ENCODE data around the gene TRIOBP. TPM values are rescaled to one million over a fixed set of nuclear protein-coding genes. Genes with fewer than 3 reads are reported as not detected.

TRIOBP gene
- total RNA-seq, 2 experiments from 2014 or later: 41.4 to 44.4 TPM

- H3K4me3 Mint-ChIP-seq: no peak overlapping the region
- H3K27ac Mint-ChIP-seq: no peak overlapping the region
- H3K9me3 Mint-ChIP-seq: no peaks in the 10 kb centered on the region
- DNase-seq (no peak), ATAC-seq (ENCODE audit: low read depth) (no peak)
- no peaks in the 10 kb centered on the region for H3K27me3 Mint-ChIP-seq
- H3K36me3 Mint-ChIP-seq: no peaks in the 10 kb centered on the region
- POLR2A ChIA-PET: no interaction called here
- H3K4me1 Mint-ChIP-seq: no peaks in the 10 kb centered on the region
These were observed 77.9 kb downstream of the TRIOBP start for GRCh38 chr22:37774728-37775127.

- H3K4me1 Mint-ChIP-seq: no peaks in the 10 kb centered on the region
- ATAC-seq (ENCODE audit: low read depth): no peak
These were observed 79.2 kb downstream of the TRIOBP start for GRCh38 chr22:37775785-37776638.

GRCh38 chr22:37776639-37777005 is 79.8 kb downstream of the TRIOBP start:
- Mint-ChIP-seq H3K36me3 (no peaks in the 10 kb centered on the region), H3K9me3 (no peaks in the 10 kb centered on the region), H3K4me3 (no peak overlapping the region), H3K4me1 (no peaks in the 10 kb centered on the region), H3K27ac (no peak overlapping the region), H3K27me3 (no peaks in the 10 kb centered on the region)
- POLR2A ChIA-PET: interaction anchor here (0.8 kb wide), 1 partner anchor 31 kb away, joined by 4 read pairs; no protein-coding TSS in a partner anchor
- DNase-seq (no peak), ATAC-seq (ENCODE audit: low read depth) (no peak)

More at GRCh38 chr22:37775785-37776638, 79.2 kb downstream of the TRIOBP start:
- Mint-ChIP-seq H3K36me3 (no peaks in the 10 kb centered on the region), H3K4me3 (no peak overlapping the region), H3K27me3 (no peaks in the 10 kb centered on the region), H3K27ac (no peak overlapping the region), H3K9me3 (no peaks in the 10 kb centered on the region)
- DNase-seq: no peak
- POLR2A ChIA-PET: interaction anchor here (0.8 kb wide), 1 partner anchor 31 kb away, joined by 4 read pairs; no protein-coding TSS in a partner anchor

GRCh38 chr22:37777122-37777687 is 80.4 kb downstream of the TRIOBP start:
- POLR2A ChIA-PET: interaction anchor here (0.8 kb wide), 1 partner anchor 30 kb away, joined by 4 read pairs; no protein-coding TSS in a partner anchor

GRCh38 chr22:37778370-37779009 is 81.6 kb downstream of the TRIOBP start:
- Mint-ChIP-seq H3K27ac (no peak overlapping the region), H3K4me1 (no peaks in the 10 kb centered on the region), H3K27me3 (no peaks in the 10 kb centered on the region), H3K9me3 (no peaks in the 10 kb centered on the region), H3K4me3 (no peak overlapping the region), H3K36me3 (no peaks in the 10 kb centered on the region)
- DNase-seq (no peak), ATAC-seq (ENCODE audit: low read depth) (no peak)
- POLR2A ChIA-PET: no interaction called here

More at GRCh38 chr22:37777122-37777687, 80.4 kb downstream of the TRIOBP start:
- no peaks in the 10 kb centered on the region for H3K36me3 Mint-ChIP-seq
- H3K4me3 Mint-ChIP-seq: no peak overlapping the region
- DNase-seq: no peak
- H3K27ac Mint-ChIP-seq: no peak overlapping the region
- H3K27me3 Mint-ChIP-seq: no peaks in the 10 kb centered on the region
- H3K4me1 Mint-ChIP-seq: no peaks in the 10 kb centered on the region
- no peak for ATAC-seq (ENCODE audit: low read depth)
- H3K9me3 Mint-ChIP-seq: no peaks in the 10 kb centered on the region

GRCh38 chr22:37781434-37782059 is 84.7 kb downstream of the TRIOBP start:
- ATAC-seq (ENCODE audit: low read depth): no peak
- no peak for DNase-seq
- POLR2A ChIA-PET: no interaction called here
- no peaks in the 10 kb centered on the region for H3K36me3 Mint-ChIP-seq
- H3K4me1 Mint-ChIP-seq: no peaks in the 10 kb centered on the region
- H3K27ac Mint-ChIP-seq: no peak overlapping the region
- H3K9me3 Mint-ChIP-seq: no peaks in the 10 kb centered on the region
- H3K4me3 Mint-ChIP-seq: no peak overlapping the region
- peaks cover 2% of the 10 kb centered on the region for H3K27me3 Mint-ChIP-seq

GRCh38 chr22:37782340-37783168 is 85.7 kb downstream of the TRIOBP start:
- DNase-seq (no peak), ATAC-seq (ENCODE audit: low read depth) (no peak)
- Mint-ChIP-seq H3K4me3 (no peak overlapping the region), H3K9me3 (no peaks in the 10 kb centered on the region), H3K36me3 (no peaks in the 10 kb centered on the region), H3K4me1 (no peaks in the 10 kb centered on the region), H3K27me3 (peaks cover 2% of the 10 kb centered on the region), H3K27ac (no peak overlapping the region)
- POLR2A ChIA-PET: no interaction called here

- no peaks in the 10 kb centered on the region for H3K36me3 Mint-ChIP-seq
- H3K4me1 Mint-ChIP-seq: no peaks in the 10 kb centered on the region
- H3K27ac Mint-ChIP-seq: no peak overlapping the region
- peaks cover 2% of the 10 kb centered on the region for H3K27me3 Mint-ChIP-seq
- POLR2A ChIA-PET: no interaction called here
- ATAC-seq (ENCODE audit: low read depth) (no peak), DNase-seq (no peak)
- no peak overlapping the region for H3K4me3 Mint-ChIP-seq
- H3K9me3 Mint-ChIP-seq: no peaks in the 10 kb centered on the region
These were observed 88.1 kb downstream of the TRIOBP start for GRCh38 chr22:37784829-37785495.

GRCh38 chr22:37790234-37790633 is 93.4 kb downstream of the TRIOBP start:
- POLR2A ChIA-PET: no interaction called here
- H3K4me1 Mint-ChIP-seq: no peaks in the 10 kb centered on the region
- no peaks in the 10 kb centered on the region for H3K9me3 Mint-ChIP-seq
- no peak for DNase-seq
- no peak overlapping the region for H3K4me3 Mint-ChIP-seq
- no peaks in the 10 kb centered on the region for H3K36me3 Mint-ChIP-seq
- H3K27me3 Mint-ChIP-seq: peaks cover 4% of the 10 kb centered on the region
- no peak for ATAC-seq (ENCODE audit: low read depth)
- H3K27ac Mint-ChIP-seq: no peak overlapping the region

- Mint-ChIP-seq H3K9me3 (no peaks in the 10 kb centered on the region), H3K27ac (no peak overlapping the region), H3K36me3 (no peaks in the 10 kb centered on the region), H3K4me3 (no peak overlapping the region), H3K4me1 (no peaks in the 10 kb centered on the region), H3K27me3 (peaks cover 2% of the 10 kb centered on the region)
- ATAC-seq (ENCODE audit: low read depth) (no peak), DNase-seq (no peak)
- POLR2A ChIA-PET: interaction anchor here (0.5 to 0.9 kb wide), 2 partner anchors 10 to 129 kb away, joined by 3 to 4 read pairs; no protein-coding TSS in a partner anchor
These were observed 95.6 kb downstream of the TRIOBP start for GRCh38 chr22:37792494-37792893.

- Mint-ChIP-seq H3K36me3 (no peaks in the 10 kb centered on the region), H3K27ac (no peak overlapping the region), H3K27me3 (peaks cover 3% of the 10 kb centered on the region), H3K4me3 (no peak overlapping the region), H3K9me3 (no peaks in the 10 kb centered on the region), H3K4me1 (no peaks in the 10 kb centered on the region)
- ATAC-seq (ENCODE audit: low read depth) (no peak), DNase-seq (no peak)
- POLR2A ChIA-PET: no interaction called here
These were observed 97.5 kb downstream of the TRIOBP start for GRCh38 chr22:37794376-37794775.

GRCh38 chr22:37796079-37796478 is 99.2 kb downstream of the TRIOBP start:
- ATAC-seq (ENCODE audit: low read depth): no peak
- Mint-ChIP-seq H3K9me3 (no peaks in the 10 kb centered on the region), H3K4me3 (no peak overlapping the region), H3K27me3 (peaks cover 8% of the 10 kb centered on the region), H3K27ac (no peak overlapping the region), H3K36me3 (no peaks in the 10 kb centered on the region), H3K4me1 (no peaks in the 10 kb centered on the region)
- no peak for DNase-seq
- POLR2A ChIA-PET: no interaction called here

Data from activated naive CD8-positive, alpha-beta T cell treated with anti-CD3 and anti-CD28 coated beads, Interleukin-2, amount 10 ng/mL, durations not matched to agents 7 days and 5 days (primary cell).